Mesendoderm (in vitro differentiated cells): ENCODE results near the gene NTF3.
A peak's percentile ranks its signal among the peaks of the same experiment; 100 is the strongest.

ENCODE experiments used
- DNase-seq: peaks from one replicate; pipeline ENCODE4 v3.0.0; 2013
- H2AK5ac ChIP-seq: 2 replicates; pipeline ENCODE4 v1.6.1; 2013; ENCODE audit warnings: low read length, inconsistent platforms
- H2BK120ac ChIP-seq: 2 replicates; pipeline ENCODE4 v1.6.1; 2013; ENCODE audit warnings: low read depth, mild to moderate bottlenecking, low read length, moderate library complexity, mixed read lengths
- H2BK15ac ChIP-seq: replicated peaks from 2 replicates; pipeline ENCODE4 v1.6.1; 2013; ENCODE audit warnings: low read depth, mild to moderate bottlenecking, moderate library complexity
- H2BK5ac ChIP-seq: 2 replicates; pipeline ENCODE4 v1.6.1; 2013; ENCODE audit warnings: low read length, inconsistent platforms
- H3K18ac ChIP-seq: 2 replicates; pipeline ENCODE4 v1.6.1; 2013; ENCODE audit warnings: mild to moderate bottlenecking, low read length, mixed read lengths
- H3K23ac ChIP-seq: one replicate; pipeline ENCODE4 v1.6.1; 2013; ENCODE audit warnings: low read length
- H3K27ac ChIP-seq: 2 replicates; pipeline ENCODE4 v1.5.1; 2013; ENCODE audit warnings: low read depth, mild to moderate bottlenecking, inconsistent platforms, low read length, moderate library complexity
- H3K27me3 ChIP-seq: 2 replicates; pipeline ENCODE4 v1.6.1; 2013; ENCODE audit warnings: low read length, control low read depth, mild to moderate bottlenecking, inconsistent platforms; ENCODE audit not compliant: insufficient read depth, poor library complexity
- H3K36me3 ChIP-seq: 2 replicates; pipeline ENCODE4 v1.6.1; 2013; ENCODE audit warnings: low read length, inconsistent platforms; ENCODE audit not compliant: control insufficient read depth, insufficient read depth
- H3K4ac ChIP-seq: one replicate; pipeline ENCODE4 v1.6.1; 2013; ENCODE audit warnings: low read depth, mild to moderate bottlenecking, low read length, moderate library complexity
- H3K4me1 ChIP-seq: 2 replicates; pipeline ENCODE4 v1.6.1; 2013; ENCODE audit warnings: low read depth, low read length, inconsistent platforms; ENCODE audit not compliant: control insufficient read depth
- H3K4me2 ChIP-seq: 2 replicates; pipeline ENCODE4 v1.6.1; 2013; ENCODE audit warnings: low read length
- H3K4me3 ChIP-seq: 2 replicates; pipeline ENCODE4 v1.5.1; 2013; ENCODE audit warnings: mild to moderate bottlenecking, low read length
- H3K56ac ChIP-seq: one replicate; pipeline ENCODE4 v1.6.1; 2013; ENCODE audit warnings: low read length
- H3K79me1 ChIP-seq: 2 replicates; pipeline ENCODE4 v1.6.1; 2013; ENCODE audit warnings: low read length, inconsistent platforms
- H3K79me2 ChIP-seq: 2 replicates; pipeline ENCODE4 v1.6.1; 2013; ENCODE audit warnings: mild to moderate bottlenecking, low read length; ENCODE audit not compliant: control insufficient read depth, insufficient read depth
- H3K9ac ChIP-seq: 2 replicates; pipeline ENCODE4 v1.6.1; 2013; ENCODE audit warnings: low read length, inconsistent platforms
- H4K5ac ChIP-seq: one replicate; pipeline ENCODE4 v1.6.1; 2013; ENCODE audit warnings: low read length
- H4K8ac ChIP-seq: one replicate; pipeline ENCODE4 v1.6.1; 2013; ENCODE audit warnings: low read depth, mild to moderate bottlenecking, control low read depth, low read length, moderate library complexity
- WGBS: extraction: QIAGEN DNeasy Blood & Tissue Kit; methylation state at CpG from one replicate; pipeline ENCODE4 v1.1.7; 2013; ENCODE audit warnings: low lambda C conversion rate, missing lambda C conversion rate; ENCODE audit not compliant: insufficient coverage; ENCODE audit errors: extremely low coverage; 5-methylcytosine and 5-hydroxymethylcytosine counted together

Gene NTF3

GRCh38 chr12:5511644-5512600, 80.0 kb downstream of the NTF3 start:
- Histone ChIP-seq H3K4me3 (no peak overlapping the region), H3K23ac (no peak overlapping the region), H3K79me2 (no peaks in the 10 kb centered on the region), H3K27me3 (no peaks in the 10 kb centered on the region), H3K4me1 (no peaks in the 10 kb centered on the region), H2BK15ac (no peak overlapping the region), H2BK5ac (no peak overlapping the region), H3K36me3 (no peaks in the 10 kb centered on the region), H3K9ac (no peak overlapping the region), H3K27ac (no peak overlapping the region), H3K56ac (no peak overlapping the region), H4K5ac (no peak overlapping the region), H3K4ac (no peak overlapping the region), H3K4me2 (no peak overlapping the region), H2BK120ac (no peak overlapping the region), H3K18ac (no peak overlapping the region), H4K8ac (no peak overlapping the region), H3K79me1 (no peaks in the 10 kb centered on the region), H2AK5ac (no peak overlapping the region)
- no CpG with 5 or more reads among the region's 36 CpGs for WGBS
- DNase-seq = peak; percentile 36

- Histone ChIP-seq H3K27me3 (no peaks in the 10 kb centered on the region), H3K36me3 (no peaks in the 10 kb centered on the region), H3K79me2 (no peaks in the 10 kb centered on the region), H4K5ac (no peak overlapping the region), H3K4ac (no peak overlapping the region), H3K18ac (no peak overlapping the region), H4K8ac (no peak overlapping the region), H3K4me3 (no peak overlapping the region), H2BK120ac (no peak overlapping the region), H3K4me2 (no peak overlapping the region), H3K9ac (no peak overlapping the region), H3K79me1 (no peaks in the 10 kb centered on the region), H3K27ac (no peak overlapping the region), H3K56ac (no peak overlapping the region), H3K23ac (no peak overlapping the region), H2AK5ac (no peak overlapping the region), H2BK5ac (no peak overlapping the region), H2BK15ac (no peak overlapping the region), H3K4me1 (no peaks in the 10 kb centered on the region)
- no peak for DNase-seq
- no CpG with 5 or more reads among the region's 7 CpGs for WGBS
These were observed 80.7 kb downstream of the NTF3 start for GRCh38 chr12:5512601-5512970.

- H3K79me1 ChIP-seq = no peaks in the 10 kb centered on the region
- H3K4me3 ChIP-seq = no peak overlapping the region
- WGBS = no CpG with 5 or more reads among the region's 4 CpGs
- no peak overlapping the region for H2BK120ac ChIP-seq
- no peaks in the 10 kb centered on the region for H3K27me3 ChIP-seq
- H3K18ac ChIP-seq = no peak overlapping the region
- no peak overlapping the region for H3K9ac ChIP-seq
- no peak overlapping the region for H2BK5ac ChIP-seq
- H3K79me2 ChIP-seq = no peaks in the 10 kb centered on the region
- H3K56ac ChIP-seq = no peak overlapping the region
- H3K4ac ChIP-seq = no peak overlapping the region
- H3K4me2 ChIP-seq = no peak overlapping the region
- no peak overlapping the region for H3K27ac ChIP-seq
- H3K23ac ChIP-seq = no peak overlapping the region
- H3K36me3 ChIP-seq = no peaks in the 10 kb centered on the region
- no peak overlapping the region for H4K8ac ChIP-seq
- H2AK5ac ChIP-seq = no peak overlapping the region
- no peak overlapping the region for H4K5ac ChIP-seq
- no peak for DNase-seq
- H2BK15ac ChIP-seq = no peak overlapping the region
- H3K4me1 ChIP-seq = no peaks in the 10 kb centered on the region
These were observed 81.5 kb downstream of the NTF3 start for GRCh38 chr12:5513406-5513805.

GRCh38 chr12:5514016-5514415, 82.1 kb downstream of the NTF3 start:
- Histone ChIP-seq H3K18ac (no peak overlapping the region), H3K9ac (no peak overlapping the region), H2AK5ac (no peak overlapping the region), H3K56ac (no peak overlapping the region), H3K27me3 (no peaks in the 10 kb centered on the region), H3K27ac (no peak overlapping the region), H3K4me2 (no peak overlapping the region), H2BK120ac (no peak overlapping the region), H4K8ac (no peak overlapping the region), H3K36me3 (no peaks in the 10 kb centered on the region), H3K79me1 (no peaks in the 10 kb centered on the region), H3K79me2 (no peaks in the 10 kb centered on the region), H4K5ac (no peak overlapping the region), H3K23ac (no peak overlapping the region), H2BK5ac (no peak overlapping the region), H3K4me3 (no peak overlapping the region), H3K4me1 (no peaks in the 10 kb centered on the region), H2BK15ac (no peak overlapping the region), H3K4ac (no peak overlapping the region)
- DNase-seq = no peak
- no CpG with 5 or more reads among the region's 6 CpGs for WGBS

GRCh38 chr12:5514545-5514944, 82.6 kb downstream of the NTF3 start:
- Histone ChIP-seq H2BK5ac (no peak overlapping the region), H3K9ac (no peak overlapping the region), H4K8ac (no peak overlapping the region), H2AK5ac (no peak overlapping the region), H3K4me3 (no peak overlapping the region), H3K4me2 (no peak overlapping the region), H3K4ac (no peak overlapping the region), H3K27ac (no peak overlapping the region), H3K79me1 (no peaks in the 10 kb centered on the region), H3K56ac (no peak overlapping the region), H3K79me2 (no peaks in the 10 kb centered on the region), H3K4me1 (no peaks in the 10 kb centered on the region), H3K23ac (no peak overlapping the region), H2BK120ac (no peak overlapping the region), H3K18ac (no peak overlapping the region), H2BK15ac (no peak overlapping the region), H3K36me3 (no peaks in the 10 kb centered on the region), H4K5ac (no peak overlapping the region), H3K27me3 (no peaks in the 10 kb centered on the region)
- no CpG with 5 or more reads among the region's 4 CpGs for WGBS
- no peak for DNase-seq

GRCh38 chr12:5515458-5515857, 83.5 kb downstream of the NTF3 start:
- DNase-seq = no peak
- no peaks in the 10 kb centered on the region for H3K27me3 ChIP-seq
- no peaks in the 10 kb centered on the region for H3K36me3 ChIP-seq

More at GRCh38 chr12:5515458-5515857, 83.5 kb downstream of the NTF3 start:
- Histone ChIP-seq H4K5ac (no peak overlapping the region), H3K79me1 (no peaks in the 10 kb centered on the region), H3K56ac (no peak overlapping the region), H3K23ac (no peak overlapping the region), H4K8ac (no peak overlapping the region), H2BK15ac (no peak overlapping the region), H3K79me2 (no peaks in the 10 kb centered on the region), H3K4me3 (no peak overlapping the region), H2AK5ac (no peak overlapping the region), H3K4ac (no peak overlapping the region), H3K27ac (no peak overlapping the region), H3K9ac (no peak overlapping the region), H2BK120ac (no peak overlapping the region), H2BK5ac (no peak overlapping the region), H3K18ac (no peak overlapping the region), H3K4me1 (no peaks in the 10 kb centered on the region), H3K4me2 (no peak overlapping the region)
- whole genome bisulfite sequencing = no CpG with 5 or more reads among the region's 1 CpG
